ENCODE data around the gene MMADHC.

The MMADHC gene

GRCh38 chr2:149544692-149545091, 42.9 kb downstream of the MMADHC start:
- DNase-seq: no peak

DNA sequence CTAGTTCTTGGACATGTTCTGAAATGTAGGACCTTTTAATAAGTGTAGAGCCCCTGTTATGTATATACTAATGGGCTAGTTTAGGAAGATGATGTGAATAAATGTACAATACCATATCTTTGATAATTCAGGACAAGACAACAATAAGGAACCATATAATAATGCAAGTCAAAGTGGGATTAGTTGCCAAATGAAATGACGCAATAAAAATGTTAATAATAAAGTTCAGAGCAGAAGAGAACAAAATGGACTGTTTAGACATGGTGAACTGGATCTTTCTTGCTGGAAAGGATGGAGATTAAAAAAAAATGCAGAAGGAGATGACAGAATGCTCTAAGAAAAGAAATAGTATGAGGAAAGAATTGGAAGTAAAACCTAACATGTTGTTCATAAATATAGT, 43.7 kb downstream of the MMADHC start:
- no peak for DNase-seq

GRCh38 chr2:149540138-149540537, 47.4 kb downstream of the MMADHC start:
- no peak for DNase-seq

- no peak for DNase-seq
Measured at GRCh38 chr2:149538138-149538833, 49.3 kb downstream of the MMADHC start.

- DNase-seq: no peak
Measured at GRCh38 chr2:149537092-149537726, 50.4 kb downstream of the MMADHC start.

GRCh38 chr2:149536649-149537048, 50.9 kb downstream of the MMADHC start:
- DNase-seq: no peak

GRCh38 chr2:149534674-149535073, 52.9 kb downstream of the MMADHC start:
- DNase-seq: no peak

- no peak for DNase-seq
Measured at GRCh38 chr2:149528983-149529382, 58.6 kb downstream of the MMADHC start.

- no peak for DNase-seq
Measured at GRCh38 chr2:149527998-149528755, 59.4 kb downstream of the MMADHC start.

DNA sequence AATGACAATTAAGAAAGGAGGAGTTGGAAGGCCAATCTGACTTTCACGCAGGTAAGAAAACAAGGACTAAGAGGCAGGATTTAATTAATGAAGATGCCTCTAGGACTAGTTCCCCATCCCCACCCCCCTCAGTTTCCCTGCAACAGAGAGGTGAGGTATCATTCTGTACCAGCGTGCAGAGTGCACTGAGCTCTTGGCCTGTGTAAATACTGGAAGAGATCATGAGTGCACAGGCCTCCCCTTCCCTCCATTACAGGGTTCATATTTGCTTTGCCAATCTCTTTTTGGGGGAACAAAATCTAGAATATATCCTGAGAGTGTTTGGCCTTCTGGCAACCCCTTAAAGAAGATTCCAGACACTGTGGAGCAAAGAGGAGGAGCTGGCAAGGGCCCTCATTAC, 60.9 kb downstream of the MMADHC start:
- DNase-seq: no peak

DNA sequence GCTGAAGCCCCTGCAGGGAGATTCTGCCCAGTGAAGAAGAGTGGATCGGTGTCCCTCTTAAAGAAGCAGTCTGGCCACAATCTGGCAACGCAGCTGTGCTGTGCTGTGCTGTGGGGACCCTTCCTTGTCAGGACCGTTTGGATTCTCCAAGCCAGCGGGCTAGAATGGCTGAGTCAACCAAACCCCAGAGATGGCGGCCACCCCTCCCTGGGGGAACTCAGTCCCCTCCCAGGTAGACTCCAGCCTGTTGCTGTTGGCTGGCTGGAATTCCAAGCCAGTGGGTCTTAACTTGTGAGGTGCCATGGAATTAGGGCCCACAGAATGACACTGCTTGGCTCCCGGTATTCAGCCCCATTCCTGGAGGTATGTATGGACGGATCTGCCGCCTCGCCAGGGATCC, 62.3 kb downstream of the MMADHC start:
- no peak for DNase-seq

Measured in CD4-positive, alpha-beta T cell treated with Interleukin-15 for 1 hour (primary cell).